Effector memory CD4-positive, alpha-beta T cell (primary cell): Measurements from ENCODE around the gene NELL1.

Source experiments
- DNase-seq, 3 donors: peaks; one replicate each; pipeline ENCODE4 v3.0.0-alpha.2; 2020
- H3K27ac ChIP-seq: 2 replicates; pipeline ENCODE4 v1.7.0; 2013; ENCODE audit warnings: mild to moderate bottlenecking, low read length, moderate library complexity; ENCODE audit not compliant: insufficient read depth, poor library complexity, severe bottlenecking
- H3K27me3 ChIP-seq: replicated peaks from 2 replicates; pipeline ENCODE4 v1.7.0; 2013; ENCODE audit warnings: mild to moderate bottlenecking, low read length; ENCODE audit not compliant: insufficient read depth, control insufficient read depth, poor library complexity, severe bottlenecking
- H3K36me3 ChIP-seq: 2 replicates; pipeline ENCODE4 v1.7.0; 2013; ENCODE audit warnings: mild to moderate bottlenecking, low read length, moderate library complexity; ENCODE audit not compliant: control insufficient read depth, insufficient read depth
- H3K4me1 ChIP-seq: 2 replicates; pipeline ENCODE4 v1.7.0; 2013; ENCODE audit warnings: low read length, mild to moderate bottlenecking; ENCODE audit not compliant: control insufficient read depth, insufficient read depth, poor library complexity, severe bottlenecking
- H3K4me3 ChIP-seq: 2 replicates; pipeline ENCODE4 v1.7.0; 2013; ENCODE audit warnings: low read length, low read depth, mild to moderate bottlenecking; ENCODE audit not compliant: insufficient read depth, poor library complexity, severe bottlenecking
- H3K9me3 ChIP-seq: 2 replicates; pipeline ENCODE4 v1.7.0; 2013; ENCODE audit warnings: mild to moderate bottlenecking, low read length, moderate library complexity; ENCODE audit not compliant: control insufficient read depth

The NELL1 gene

DNA sequence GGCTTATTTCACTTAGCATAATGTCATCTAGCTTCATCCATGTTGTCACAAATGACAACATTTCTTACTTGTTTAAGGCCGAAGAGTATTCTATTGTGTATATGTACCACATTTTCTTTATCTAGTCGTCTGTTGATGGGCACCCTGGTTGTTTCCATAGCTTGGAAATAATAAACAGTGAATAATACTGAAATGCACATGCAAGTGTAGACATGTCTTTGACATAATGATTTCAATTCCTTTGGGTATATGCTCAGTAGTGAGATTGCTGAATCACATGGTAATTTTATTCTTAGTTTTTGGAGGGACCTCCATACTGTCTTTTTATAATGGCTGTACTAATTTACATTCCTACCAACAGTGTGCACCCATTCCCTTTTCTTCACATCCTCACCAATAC is 508.0 kb downstream of the NELL1 start:
- Histone ChIP-seq H3K9me3 (no peaks in the 10 kb centered on the region), H3K27ac (no peak overlapping the region), H3K4me3 (no peak overlapping the region), H3K27me3 (no peaks in the 10 kb centered on the region), H3K4me1 (no peaks in the 10 kb centered on the region), H3K36me3 (no peaks in the 10 kb centered on the region)
- no peak for DNase-seq

DNA sequence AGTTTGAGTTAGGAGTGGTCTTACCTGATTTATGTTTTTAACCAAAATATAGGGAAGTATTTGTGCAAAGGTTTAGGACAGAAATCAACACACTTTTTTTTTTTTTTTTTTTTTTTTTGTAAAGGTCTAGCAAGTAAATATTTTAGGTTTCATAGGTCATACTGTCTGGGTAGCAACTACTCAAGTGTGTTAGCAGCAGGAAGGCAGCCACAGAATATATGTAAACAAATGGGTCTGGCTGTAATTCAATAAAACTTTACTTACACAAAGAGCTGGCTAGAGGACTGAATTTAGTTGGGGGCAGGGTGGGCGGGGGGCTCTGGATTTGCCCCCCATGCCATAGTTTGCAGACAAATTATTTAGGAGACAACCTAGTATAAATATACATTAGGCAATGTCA is 510.4 kb downstream of the NELL1 start:
- H3K4me1 ChIP-seq: no peaks in the 10 kb centered on the region
- DNase-seq: no peak
- no peaks in the 10 kb centered on the region for H3K9me3 ChIP-seq
- H3K36me3 ChIP-seq: no peaks in the 10 kb centered on the region
- no peaks in the 10 kb centered on the region for H3K27me3 ChIP-seq
- no peak overlapping the region for H3K27ac ChIP-seq
- no peak overlapping the region for H3K4me3 ChIP-seq

DNA sequence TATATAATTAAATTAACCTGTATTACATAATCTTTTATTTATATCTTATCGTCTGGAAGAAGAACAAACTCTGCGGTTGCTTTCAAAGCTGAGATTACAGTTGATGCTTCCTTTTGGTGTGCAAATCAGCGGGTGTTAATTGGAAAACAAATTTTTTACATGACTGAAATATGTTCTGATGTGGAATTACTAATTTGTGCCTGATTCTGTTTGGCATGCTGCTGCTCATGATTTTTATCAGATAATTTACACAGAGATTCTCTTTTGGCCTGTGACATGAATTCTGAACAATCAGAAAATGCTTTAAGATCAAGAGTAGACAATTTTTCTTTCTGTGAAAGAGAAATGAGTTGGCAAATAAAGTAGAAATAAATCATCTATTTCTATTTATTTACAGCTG is 510.8 kb downstream of the NELL1 start:
- H3K27me3 ChIP-seq: no peaks in the 10 kb centered on the region
- H3K36me3 ChIP-seq: no peaks in the 10 kb centered on the region
- H3K9me3 ChIP-seq: no peaks in the 10 kb centered on the region
- DNase-seq: no peak
- H3K27ac ChIP-seq: no peak overlapping the region
- H3K4me3 ChIP-seq: no peak overlapping the region
- no peaks in the 10 kb centered on the region for H3K4me1 ChIP-seq

DNA sequence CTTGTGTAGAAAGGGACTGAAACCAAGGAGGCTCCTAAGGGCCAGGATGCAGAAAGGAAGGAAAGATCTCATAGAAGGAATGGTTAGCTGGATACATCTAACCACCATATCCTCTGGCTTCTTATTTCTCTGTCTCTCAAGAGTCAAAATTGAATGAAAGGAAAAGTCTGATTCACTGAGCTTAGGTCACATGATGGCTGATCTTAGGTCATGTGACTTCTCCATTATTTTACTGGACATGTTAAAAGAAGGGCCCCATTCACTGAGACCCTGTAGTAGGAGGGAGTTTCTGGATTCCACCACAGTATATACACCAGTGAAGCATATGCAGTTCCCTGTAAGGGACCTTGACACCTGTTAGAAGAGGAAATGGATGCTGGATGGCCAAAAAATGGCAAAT is 516.6 kb downstream of the NELL1 start:
- no peaks in the 10 kb centered on the region for H3K36me3 ChIP-seq
- H3K9me3 ChIP-seq: no peaks in the 10 kb centered on the region
- no peak for DNase-seq
- no peaks in the 10 kb centered on the region for H3K4me1 ChIP-seq
- no peaks in the 10 kb centered on the region for H3K27me3 ChIP-seq
- H3K27ac ChIP-seq: no peak overlapping the region
- H3K4me3 ChIP-seq: no peak overlapping the region

DNA sequence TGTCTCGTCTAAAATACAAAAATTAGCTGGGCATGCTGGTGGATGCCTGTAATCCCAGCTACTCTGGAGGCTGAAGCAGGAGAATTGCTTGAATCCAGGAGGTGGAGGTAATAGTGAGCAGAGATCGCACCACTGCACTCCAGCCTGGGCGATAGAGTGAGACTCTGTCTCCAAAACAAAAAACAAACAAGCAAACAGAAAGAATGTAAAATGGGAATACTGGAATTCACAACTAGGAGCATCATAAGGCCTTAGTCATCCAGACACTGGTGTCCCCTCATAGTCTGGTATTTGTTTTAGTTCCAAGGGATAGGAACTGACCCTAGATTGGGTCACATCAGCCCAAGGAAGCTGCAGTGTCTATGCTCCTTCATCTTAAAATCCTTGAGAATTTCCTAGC is 520.8 kb downstream of the NELL1 start:
- H3K36me3 ChIP-seq: no peaks in the 10 kb centered on the region
- no peak overlapping the region for H3K4me3 ChIP-seq
- H3K9me3 ChIP-seq: no peaks in the 10 kb centered on the region
- no peak overlapping the region for H3K27ac ChIP-seq
- H3K27me3 ChIP-seq: no peaks in the 10 kb centered on the region
- H3K4me1 ChIP-seq: no peaks in the 10 kb centered on the region
- no peak for DNase-seq

DNA sequence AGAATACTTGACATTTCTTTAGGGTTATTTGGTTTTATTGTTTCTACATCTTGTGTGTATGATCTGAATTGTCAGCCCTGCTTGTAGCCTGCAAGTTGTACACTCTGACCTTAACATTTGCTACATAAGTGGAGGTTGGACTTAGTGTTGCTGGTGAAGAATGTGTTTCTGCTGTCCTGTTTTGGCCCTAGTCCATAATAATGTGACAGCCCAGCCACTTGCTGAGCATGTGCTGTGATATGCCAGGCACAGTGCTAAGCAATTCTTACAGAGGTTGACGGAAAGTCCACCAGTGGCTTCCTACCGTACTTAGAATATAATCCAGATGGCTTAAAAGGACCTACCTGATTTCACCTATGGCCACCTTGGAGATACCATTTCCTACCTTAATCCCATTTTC is 526.6 kb downstream of the NELL1 start:
- Histone ChIP-seq H3K4me1 (no peaks in the 10 kb centered on the region), H3K36me3 (no peaks in the 10 kb centered on the region), H3K9me3 (no peaks in the 10 kb centered on the region), H3K27me3 (no peaks in the 10 kb centered on the region), H3K4me3 (no peak overlapping the region), H3K27ac (no peak overlapping the region)
- DNase-seq: no peak

DNA sequence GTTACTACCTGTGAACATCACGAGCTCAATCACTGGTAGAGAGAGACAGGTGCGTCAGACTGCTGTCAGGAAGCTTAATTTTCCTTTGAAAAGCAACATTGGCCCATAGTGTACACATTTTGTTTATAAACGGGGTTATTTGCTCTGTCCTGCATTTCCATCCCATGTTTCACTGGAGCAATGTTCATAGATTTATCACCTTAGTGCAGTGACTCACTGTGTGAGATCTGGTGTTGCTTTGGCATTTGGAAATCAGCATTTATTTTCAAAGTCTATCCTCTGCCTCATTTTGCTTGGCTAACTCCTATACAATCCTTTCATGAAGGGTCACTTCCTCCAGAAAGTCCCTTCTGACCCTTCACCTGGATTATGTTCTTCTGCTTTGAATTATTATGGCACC is 529.1 kb downstream of the NELL1 start:
- H3K27ac ChIP-seq: no peak overlapping the region
- H3K27me3 ChIP-seq: no peaks in the 10 kb centered on the region

DNA sequence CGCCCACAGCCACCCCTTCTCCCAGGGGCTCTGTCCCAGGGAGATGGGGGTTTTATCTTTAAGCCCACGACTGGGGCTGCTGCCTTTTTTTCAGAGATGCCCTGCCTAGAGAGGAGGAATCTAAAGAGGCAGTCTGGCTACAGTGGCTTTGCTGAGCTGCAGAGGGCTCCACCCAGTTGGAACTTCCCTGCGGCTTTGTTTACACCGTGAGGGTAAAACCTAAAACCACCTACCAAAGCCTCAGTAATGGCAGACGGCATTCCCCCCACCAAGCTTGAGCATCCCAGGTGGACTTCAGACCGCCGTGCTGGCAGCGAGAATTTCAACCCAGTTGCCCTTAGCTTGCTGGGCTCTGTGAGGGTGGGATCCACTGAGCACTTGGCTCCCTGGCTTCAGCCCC is 535.8 kb downstream of the NELL1 start:
- no peak for DNase-seq
- Histone ChIP-seq H3K4me1 (no peaks in the 10 kb centered on the region), H3K36me3 (no peaks in the 10 kb centered on the region)

More for the DNA sequence above, 529.1 kb downstream of the NELL1 start:
- no peaks in the 10 kb centered on the region for H3K36me3 ChIP-seq
- H3K9me3 ChIP-seq: no peaks in the 10 kb centered on the region
- no peak overlapping the region for H3K4me3 ChIP-seq
- no peaks in the 10 kb centered on the region for H3K4me1 ChIP-seq
- DNase-seq: no peak

DNA sequence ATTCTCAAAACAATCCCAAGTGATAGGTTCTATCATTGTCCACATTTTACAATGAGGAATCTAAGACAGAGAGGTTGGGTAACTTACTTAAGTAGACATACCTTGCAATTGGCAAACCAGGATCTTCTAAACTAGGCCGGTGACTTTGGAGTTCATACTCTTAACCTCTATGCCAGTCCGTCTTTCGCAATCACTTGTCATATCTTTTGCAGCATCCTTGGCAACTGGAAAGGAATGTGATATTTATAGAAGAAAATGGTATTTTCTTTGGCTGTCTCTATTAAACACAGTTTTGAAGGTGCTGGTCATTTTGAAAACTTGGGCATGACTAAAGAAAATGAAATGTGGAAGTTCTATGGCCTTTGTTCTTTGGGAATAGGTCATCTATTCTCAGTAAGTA is 556.5 kb downstream of the NELL1 start:
- Histone ChIP-seq H3K4me3 (no peak overlapping the region), H3K27ac (no peak overlapping the region), H3K36me3 (no peaks in the 10 kb centered on the region), H3K9me3 (no peaks in the 10 kb centered on the region), H3K4me1 (no peaks in the 10 kb centered on the region), H3K27me3 (no peaks in the 10 kb centered on the region)
- DNase-seq: no peak

More for the DNA sequence above, 535.8 kb downstream of the NELL1 start:
- no peak overlapping the region for H3K27ac ChIP-seq
- H3K4me3 ChIP-seq: no peak overlapping the region
- H3K27me3 ChIP-seq: no peaks in the 10 kb centered on the region
- H3K9me3 ChIP-seq: no peaks in the 10 kb centered on the region

DNA sequence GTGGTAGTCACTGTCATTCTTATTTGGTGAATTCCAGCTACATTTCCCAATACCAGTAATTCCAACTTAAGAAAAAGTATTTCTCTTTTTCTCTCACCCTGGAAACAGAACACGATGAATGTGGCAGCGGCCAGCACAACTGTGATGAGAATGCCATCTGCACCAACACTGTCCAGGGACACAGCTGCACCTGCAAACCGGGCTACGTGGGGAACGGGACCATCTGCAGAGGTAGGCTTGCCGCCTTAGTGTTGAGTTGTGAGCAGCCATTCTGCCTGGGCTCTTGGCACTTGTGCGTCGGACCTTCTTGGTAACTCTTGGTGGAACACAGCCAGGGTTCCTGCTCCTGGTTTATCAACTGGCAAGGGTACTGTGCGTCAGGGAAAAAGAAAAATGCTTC is 559.8 kb downstream of the NELL1 start:
- Histone ChIP-seq H3K9me3 (no peaks in the 10 kb centered on the region), H3K27me3 (no peaks in the 10 kb centered on the region), H3K27ac (no peak overlapping the region)

DNA sequence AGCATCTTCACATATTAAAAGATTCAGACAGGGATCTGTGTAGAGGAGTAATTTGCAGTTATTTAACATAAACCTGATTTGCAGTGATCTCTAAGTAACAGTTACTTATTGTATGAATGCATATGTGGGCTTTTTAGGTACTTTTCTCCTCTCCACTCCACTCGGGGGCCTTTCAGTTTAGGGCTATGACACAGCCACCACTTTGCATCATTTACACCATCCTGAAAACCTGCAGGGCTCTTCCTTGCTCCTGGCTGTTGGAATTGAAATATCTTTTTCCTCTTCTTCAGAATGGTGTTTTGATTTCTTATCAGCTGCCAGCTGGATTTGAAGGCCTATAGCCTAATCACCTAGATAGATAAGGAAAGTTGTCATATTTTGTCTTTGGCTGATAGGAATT is 580.8 kb downstream of the NELL1 start:
- H3K4me1 ChIP-seq: no peaks in the 10 kb centered on the region
- DNase-seq: no peak
- H3K4me3 ChIP-seq: no peak overlapping the region
- H3K36me3 ChIP-seq: no peaks in the 10 kb centered on the region
- no peaks in the 10 kb centered on the region for H3K9me3 ChIP-seq
- no peak overlapping the region for H3K27ac ChIP-seq
- no peaks in the 10 kb centered on the region for H3K27me3 ChIP-seq

More for the DNA sequence above, 559.8 kb downstream of the NELL1 start:
- no peaks in the 10 kb centered on the region for H3K4me1 ChIP-seq
- DNase-seq: no peak
- no peaks in the 10 kb centered on the region for H3K36me3 ChIP-seq
- H3K4me3 ChIP-seq: no peak overlapping the region
